Esophagus muscularis mucosa (tissue), 4 donors: ENCODE measurements around the gene VAMP7.

Source experiments
- CTCF ChIP-seq, 3 experiments: fragments of 200-600 bp in 2 of 3; fragments of 450-650 bp in 1 of 3; sonication (generic) in 2 of 3; IDR thresholded peaks; one replicate each; pipeline ENCODE4 v1.5.1; 2017 to 2019; ENCODE audit warnings: antibody characterized with exemption in 3 of 3, mild to moderate bottlenecking in 2 of 3, moderate library complexity in 1 of 3
- EP300 ChIP-seq: sonication (generic); formaldehyde crosslinking; IDR thresholded peaks from one replicate; pipeline ENCODE4 v1.6.1; 2017; ENCODE audit warnings: antibody characterized with exemption
- POLR2AphosphoS5 ChIP-seq, 2 donors: sonication (generic); formaldehyde crosslinking; IDR thresholded peaks; one replicate each; pipeline ENCODE4 v1.6.1; 2017; ENCODE audit warnings: antibody characterized with exemption in 2 of 2

- TF ChIP-seq CTCF (IDR thresholded peaks at IDR 0.05) (no peak), EP300 (no peak), POLR2AphosphoS5 (IDR thresholded peaks at IDR 0.05) (no peak)
These were observed 10.2 kb upstream of the VAMP7 start for GRCh38 chrX:155870958-155871357.
